Measurements from ENCODE around the gene TLR5.

The TLR5 gene

DNA sequence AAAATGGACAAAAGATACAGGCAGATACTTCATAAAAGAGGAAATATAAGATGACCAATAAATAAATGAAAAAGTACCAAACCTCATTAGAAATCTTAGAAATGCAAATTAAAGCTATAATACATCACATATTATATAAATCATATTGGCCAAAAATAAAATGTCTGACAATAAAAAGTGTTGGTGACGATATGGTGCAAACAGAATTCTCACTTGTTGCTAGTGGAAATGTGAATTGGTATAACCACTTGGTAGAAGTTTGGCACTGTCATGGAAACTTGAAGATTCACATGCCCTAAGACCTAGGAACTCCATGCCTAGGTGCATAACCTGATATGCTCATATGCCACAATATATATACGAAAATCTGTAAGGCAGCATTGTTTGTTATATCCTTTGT is 4.4 kb upstream of the TLR5 start:
- no peak for DNase-seq

- no peak for DNase-seq
Measured at GRCh38 chr1:223146745-223147144, 3.7 kb upstream of the TLR5 start.

DNA sequence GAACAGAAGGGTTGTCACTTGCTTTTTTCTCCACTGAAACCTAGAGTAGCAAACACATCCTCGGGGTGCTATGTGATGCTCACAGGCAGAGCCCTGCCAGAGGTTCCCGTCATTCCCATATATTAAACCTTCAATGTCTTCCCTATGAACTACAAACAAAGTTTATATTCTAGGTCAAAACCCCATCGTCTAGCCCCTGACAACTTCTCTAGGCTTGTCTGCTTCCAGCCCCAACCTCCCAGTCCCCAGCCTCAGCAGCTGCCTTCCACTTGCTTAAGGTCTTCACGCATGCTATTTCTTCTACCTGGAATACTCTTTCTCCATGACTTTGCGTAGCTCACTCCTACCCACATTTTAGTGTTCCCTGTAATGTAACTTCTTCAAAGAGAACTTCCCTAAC is 1.9 kb upstream of the TLR5 start:
- no peak for DNase-seq

GRCh38 chr1:223144431-223144830 is 1.4 kb upstream of the TLR5 start:
- DNase-seq, result no peak

DNA sequence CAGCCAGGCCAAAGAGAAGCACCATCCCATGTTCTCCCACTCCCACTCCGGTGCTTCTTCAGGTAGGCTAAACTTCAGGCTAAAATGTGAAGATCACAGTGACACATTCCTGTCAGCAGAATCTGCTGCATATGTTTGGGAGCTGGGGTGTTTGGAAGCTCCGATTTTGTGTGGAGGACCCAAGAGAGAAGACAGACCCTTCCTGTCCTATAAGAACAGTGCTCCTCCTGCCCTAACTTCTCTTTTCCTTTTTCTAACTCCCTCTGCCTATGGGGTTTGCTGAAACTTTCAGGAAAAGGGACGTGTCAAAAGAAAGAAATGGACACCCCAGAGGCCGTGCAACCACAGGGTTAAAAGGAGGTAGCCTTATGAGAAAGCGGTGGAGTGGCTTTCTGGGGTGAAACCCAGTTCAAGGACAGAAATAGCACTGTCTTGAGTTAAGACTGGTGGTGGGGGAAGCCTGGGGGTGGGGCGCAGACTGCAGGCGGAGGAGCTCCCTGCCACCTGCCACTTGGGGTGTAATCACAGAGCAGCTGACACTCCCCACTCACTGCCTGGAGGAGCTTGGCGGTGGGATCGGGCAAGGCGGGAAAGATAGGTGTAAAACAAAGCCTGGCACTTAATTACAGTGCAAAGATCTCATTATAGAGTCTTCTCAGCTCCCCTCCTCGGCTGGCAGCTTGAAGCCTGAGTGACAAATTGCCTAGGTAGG is 645 bp upstream of the TLR5 start:
- no peak for DNase-seq

GRCh38 chr1:223142269-223142668 is 779 bp downstream of the TLR5 start:
- no peak for DNase-seq

DNA sequence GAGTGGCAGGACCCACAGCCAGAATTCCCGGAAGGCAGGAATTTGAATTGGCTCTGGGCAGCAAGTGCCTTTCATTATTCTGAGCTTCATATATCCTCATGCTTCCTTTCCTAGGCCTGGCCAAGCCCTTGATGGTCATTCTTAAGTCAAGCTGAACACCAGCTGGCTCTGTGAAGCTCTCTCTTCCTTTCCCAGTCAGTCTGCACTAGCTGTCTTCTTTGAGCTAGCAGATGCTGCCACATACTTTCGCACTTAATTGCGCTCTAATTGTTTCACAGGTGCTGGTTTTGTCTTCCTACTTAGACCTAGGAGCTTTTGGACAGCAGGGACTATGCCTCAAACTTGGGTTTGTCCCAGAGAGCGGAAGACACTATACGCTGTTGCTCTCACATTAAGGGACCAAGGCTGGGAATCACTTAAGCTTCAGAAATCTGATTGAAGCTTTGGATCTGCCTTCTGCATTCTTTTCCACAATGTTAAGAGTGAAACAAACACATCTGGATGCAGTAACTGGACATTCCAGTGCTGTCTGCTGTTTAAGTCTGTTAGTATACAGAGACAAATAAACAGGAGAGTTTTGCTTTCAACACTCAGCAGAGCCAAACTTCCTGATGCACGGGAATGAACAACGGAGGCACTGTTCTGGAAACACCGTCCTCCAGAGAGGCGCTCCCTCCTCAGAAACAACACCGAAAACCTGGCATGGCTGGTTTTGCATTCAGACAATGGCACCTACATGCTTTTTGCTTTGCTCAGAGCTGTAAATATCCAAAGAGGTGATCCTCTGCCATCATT is 2.2 kb downstream of the TLR5 start:
- DNase-seq, result no peak

DNA sequence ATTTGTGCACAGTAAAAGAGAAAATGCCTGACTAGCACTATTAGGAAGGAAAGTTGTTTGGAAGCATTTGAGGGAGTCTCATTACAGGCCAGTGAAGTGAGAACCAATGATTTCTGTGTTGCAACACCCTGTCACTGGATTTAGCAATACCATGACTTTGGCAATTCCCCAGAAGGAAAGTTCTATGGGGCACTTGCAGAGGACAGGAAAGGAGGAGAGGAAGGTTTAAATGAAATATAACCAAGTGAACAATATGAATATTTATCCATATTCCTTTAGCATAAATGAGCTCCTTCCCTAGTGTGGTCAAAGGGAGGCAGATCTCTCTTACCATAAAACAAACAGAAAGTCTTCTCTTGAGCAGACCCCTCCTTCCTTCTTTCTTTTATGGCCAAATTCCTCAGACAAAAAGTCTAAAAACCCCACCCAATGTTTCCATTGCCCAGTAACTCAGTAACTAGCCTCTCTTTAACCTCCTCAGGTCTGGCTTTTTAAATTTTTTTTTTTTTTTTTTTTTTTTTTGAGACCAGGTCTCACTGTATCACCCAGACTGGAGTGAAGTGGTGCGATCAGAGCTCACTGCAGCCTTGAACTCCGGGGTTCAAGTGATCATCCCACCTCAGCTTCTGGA is 5.5 kb downstream of the TLR5 start:
- peak; percentile 57 for DNase-seq

DNA sequence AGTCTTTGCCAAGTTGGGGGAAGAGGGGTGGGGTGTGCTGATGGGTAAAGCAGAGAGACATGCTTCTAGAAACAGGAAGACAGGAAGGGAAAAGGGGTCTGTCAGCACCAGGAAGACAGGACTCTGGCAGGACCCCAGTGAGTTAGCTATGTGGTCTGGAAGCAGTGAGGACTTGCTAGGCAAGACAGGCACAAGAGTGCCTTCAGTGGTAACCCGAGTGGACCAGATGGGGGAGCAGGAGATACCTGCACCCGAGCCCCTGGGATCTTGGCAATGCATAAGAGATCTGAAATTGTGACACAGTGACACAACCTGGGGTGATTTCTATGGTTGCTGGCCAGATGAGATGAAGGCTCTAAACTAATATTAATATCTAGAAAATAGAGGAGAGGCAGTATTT is 7.0 kb downstream of the TLR5 start:
- DNase-seq, result no peak

DNA sequence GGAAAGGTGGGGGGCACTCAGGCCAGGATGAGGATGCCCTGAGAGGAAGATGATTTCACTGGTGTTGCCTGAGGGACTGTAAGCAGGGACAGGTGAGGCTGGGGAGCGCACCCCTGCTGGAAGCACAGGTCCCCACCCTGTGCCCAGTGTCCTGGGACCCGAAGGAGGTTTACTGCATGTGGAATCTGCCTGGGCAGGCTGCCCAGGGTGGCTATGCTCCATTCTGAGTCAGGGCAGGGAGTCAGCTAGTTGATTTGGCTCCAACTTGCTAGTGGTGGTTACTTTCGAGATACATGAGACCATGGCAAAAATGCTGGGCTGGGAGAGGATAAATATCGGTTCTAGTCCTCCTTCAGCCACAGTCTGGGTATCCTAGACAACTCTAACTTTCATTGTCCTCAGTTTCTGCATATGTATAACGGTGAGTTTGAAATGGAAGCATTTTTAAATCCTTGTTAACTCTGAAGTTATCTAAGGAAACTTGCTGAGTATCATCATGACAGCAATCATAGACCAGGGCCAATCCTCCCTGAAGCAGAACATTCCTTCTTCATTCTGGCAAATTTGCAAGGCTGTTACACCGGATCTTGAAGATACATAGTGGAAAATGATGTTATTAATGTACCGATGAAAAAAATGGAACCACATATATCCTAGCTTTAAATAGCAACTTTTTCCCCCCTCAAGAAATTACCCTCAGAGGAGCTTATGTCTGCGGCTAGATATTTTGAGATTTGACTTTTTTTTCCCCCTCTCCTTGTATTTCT is 7.7 kb downstream of the TLR5 start:
- peak; percentile 75 for DNase-seq

- DNase-seq, result peak; percentile 74
Measured at GRCh38 chr1:223133824-223134435, 9.1 kb downstream of the TLR5 start.

- no peak for DNase-seq
Measured at GRCh38 chr1:223133306-223133823, 9.7 kb downstream of the TLR5 start.

GRCh38 chr1:223129229-223129901 is 13.7 kb downstream of the TLR5 start:
- peak; percentile 25 for DNase-seq

DNA sequence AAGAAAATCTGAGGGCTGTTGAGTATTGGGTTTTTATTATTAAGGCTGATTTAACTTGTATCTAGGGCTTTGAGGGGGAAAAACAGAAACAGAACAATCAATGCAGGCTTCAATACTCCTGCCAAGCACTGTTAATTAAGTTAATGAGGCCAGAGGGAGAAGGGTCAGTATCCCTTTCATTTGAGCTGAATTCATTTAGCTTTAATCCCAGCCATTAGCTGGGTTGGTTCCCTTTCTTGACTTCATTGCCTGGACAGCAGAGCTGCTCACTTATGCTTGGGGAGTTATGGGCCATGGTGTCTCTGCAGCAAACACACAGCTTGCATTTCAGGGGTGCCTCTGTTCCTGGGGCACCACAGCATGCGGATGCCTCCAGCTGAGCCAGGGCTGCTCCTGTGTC is 16.3 kb downstream of the TLR5 start:
- DNase-seq, result no peak

DNA sequence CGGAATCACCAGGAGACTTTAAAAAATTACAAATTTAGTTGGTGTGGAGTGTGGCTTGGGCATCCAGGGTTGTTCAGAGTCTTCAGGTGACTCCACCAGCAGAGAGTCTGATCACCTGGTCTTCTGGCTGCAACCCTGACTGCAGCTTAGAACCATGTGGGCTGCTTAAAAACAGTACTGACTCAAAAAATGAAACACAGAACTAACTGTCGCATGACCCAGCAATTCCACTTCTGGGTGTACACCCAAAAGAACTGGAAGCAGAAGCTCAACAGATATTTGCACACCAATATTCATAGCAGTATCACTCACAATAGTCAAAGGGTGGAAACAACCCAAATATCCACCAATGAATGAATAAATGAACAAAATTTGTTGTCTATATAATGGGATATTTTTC is 17.3 kb downstream of the TLR5 start:
- DNase-seq, result no peak

DNA sequence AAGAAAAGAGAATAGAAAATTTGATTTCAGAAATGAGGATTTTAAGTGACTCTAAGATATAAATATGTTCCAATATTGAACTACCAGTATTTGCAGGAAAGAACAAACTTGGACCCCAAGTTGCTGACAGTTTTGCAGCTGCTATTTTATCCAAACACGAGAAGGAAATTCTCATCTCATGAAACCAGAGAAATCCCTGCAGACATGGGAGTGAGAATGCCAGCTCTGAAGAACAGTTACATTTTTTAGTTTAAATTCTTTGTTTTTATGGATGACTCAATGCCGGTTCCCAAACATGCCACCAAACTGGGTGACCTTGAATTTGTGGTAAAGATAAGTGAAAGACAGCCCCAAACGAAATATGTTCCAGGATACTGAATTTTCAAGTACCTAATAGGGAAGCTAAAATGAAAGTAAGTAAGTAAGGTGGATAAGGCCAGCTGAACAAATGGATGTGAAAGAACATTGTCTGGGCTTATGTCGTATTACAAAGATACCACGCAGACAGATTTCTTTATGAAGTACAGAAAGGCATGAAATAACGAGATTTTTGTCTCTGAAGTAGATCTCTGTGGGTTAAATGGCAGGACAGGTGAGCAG is 19.9 kb downstream of the TLR5 start:
- no peak for DNase-seq

DNA sequence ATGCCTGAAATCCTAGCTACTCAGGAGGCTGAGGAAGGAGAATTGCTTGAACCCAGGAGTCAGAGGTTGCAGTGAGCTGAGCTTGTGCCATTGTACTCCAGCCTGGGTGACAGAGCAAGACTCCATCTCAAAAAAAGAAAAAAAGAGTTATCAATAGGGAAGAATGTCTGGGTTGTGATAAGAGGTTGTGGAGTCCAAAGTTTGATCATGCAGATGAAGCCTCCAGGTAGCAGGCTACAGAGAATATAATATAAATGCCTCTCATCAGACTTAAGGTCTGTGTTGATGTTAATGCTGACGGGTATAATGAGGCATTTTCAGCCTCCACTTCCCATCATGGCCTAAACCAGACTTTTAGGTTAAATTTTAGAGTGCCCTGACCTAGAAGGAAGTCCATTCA is 24.6 kb downstream of the TLR5 start:
- no peak for DNase-seq

- no peak for DNase-seq
Measured at GRCh38 chr1:223116950-223117349, 26.1 kb downstream of the TLR5 start.

DNA sequence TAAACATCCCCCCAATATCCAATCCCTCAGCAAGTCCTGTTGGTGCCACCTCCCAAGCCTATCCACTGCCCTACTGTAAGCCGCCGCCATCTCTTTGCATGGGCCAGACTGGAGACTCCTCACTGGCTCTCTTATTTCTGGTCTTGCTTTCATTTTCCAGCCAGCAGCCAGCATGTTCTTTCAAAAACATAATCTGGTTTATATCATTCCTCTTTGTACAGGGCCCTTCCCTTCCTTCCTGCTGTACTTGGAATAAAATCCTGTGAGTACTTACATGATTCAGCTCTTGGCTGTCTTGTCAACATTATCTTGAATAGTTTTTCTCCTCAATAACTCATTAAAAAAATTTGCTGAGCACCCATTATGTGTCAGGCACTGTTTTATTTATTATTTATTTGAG is 28.2 kb downstream of the TLR5 start:
- no peak for DNase-seq

DNA sequence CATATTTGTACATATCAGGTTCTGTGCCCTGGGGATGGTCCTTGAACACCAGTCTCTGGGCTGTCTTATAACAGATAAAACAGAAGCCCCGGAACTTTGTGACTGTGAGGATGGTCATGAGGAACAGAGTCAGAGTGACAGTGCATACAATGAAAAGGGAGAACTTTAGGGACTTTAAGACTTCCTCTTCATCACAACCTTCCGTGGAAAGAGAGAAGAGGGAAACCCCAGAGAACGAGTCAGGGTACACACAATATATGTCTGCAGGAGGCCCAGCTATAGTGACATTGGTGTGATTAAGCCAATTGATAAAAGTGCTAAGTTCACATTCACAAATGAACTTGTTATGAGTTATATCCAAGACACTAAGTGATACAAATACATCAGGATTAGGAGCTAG is 32.1 kb downstream of the TLR5 start:
- DNase-seq, result no peak

DNA sequence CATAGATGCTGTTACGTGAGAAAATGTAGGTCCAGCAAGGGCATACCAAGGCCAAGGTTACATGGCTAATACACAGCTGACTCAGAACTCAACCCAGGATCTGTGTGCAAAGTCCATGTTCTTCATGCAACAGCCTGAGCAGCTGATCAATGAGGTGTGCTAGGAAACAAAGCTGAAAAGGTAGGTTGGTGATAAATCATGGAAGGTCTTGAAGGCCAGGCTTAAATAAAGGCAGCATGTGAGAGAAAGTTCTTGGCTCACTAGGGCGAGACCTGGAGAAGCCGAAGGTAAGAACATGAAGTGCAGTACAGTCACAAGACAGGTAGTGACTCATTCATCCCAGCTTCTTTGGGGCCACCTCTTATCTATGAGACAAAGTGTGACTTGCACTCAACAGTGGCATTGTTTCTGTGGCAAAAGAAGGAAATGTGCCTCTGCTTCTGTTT is 33.4 kb downstream of the TLR5 start:
- no peak for DNase-seq

GRCh38 chr1:223106856-223107255 is 36.2 kb downstream of the TLR5 start:
- peak; percentile 15 for DNase-seq
